Erythroblast (primary cell): Measurements from ENCODE around the gene E2F4.

Experiments used
- GATA1 ChIP-seq: IDR thresholded peaks from 2 replicates; pipeline ENCODE4 v1.6.1; 2011; ENCODE audit warnings: low read depth, mild to moderate bottlenecking, control low read depth, low read length, moderate library complexity
- POLR2A ChIP-seq: IDR thresholded peaks from 2 replicates; pipeline ENCODE4 v1.6.1; 2011; ENCODE audit warnings: mild to moderate bottlenecking, low read length

DNA sequence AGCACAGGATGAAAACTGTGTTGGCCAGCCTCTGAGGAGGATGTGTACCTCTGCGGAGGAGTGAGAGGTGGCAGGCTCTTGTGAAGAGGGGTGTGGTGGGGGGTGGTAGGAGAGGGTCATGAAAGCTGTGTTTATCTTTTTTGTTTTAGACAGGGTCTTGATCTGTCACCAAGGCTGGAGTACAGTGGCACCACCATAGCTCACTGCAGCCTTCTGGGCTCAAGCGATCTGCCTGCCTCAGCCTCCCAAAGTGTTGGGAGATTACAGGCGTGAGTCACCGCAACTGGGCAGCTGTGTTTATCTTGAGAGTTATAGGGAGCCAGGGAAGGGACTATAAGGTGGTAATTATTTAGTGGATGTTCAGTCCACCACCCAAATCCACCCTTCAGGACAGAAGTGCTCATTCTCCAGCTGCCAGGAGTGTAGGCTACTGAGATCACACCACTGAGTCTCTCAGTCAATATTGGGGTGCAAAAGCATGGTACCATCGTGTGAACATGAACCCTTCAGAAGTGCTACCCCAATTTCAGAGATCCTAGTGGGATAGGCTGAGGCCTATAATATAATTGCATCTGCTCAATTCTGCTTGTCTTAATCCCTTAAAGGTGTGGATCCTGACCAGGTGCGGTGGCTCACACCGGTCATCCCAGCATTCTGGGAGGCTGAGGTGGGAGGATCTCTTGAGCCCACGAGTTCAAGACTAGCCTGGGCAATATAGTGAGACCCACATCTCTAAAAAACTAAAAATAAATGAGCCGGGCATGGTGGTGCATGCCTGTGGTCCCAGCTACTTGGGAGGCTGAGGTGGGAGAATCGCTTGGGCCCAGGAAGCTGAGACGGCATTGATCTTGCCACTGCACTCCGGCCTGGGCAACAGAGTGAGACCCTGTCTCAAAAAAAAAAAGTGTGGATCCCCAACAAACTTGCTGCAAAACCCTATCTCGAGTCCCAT is 1.2 kb upstream of the E2F4 start:
- TF ChIP-seq POLR2A (peak; percentile 52), GATA1 (no peak)
